HEK293 (cell line): ENCODE data around the gene DMKN.

Source experiments
- CTCF ChIA-PET: fragments of 350-600 bp; formaldehyde crosslinking; extraction: SDS; loops from one replicate; lab custom pipeline; 2021; ENCODE audit warnings: antibody characterized with exemption; lab: Yijun Ruan, JAX
- POLR2A ChIA-PET: fragments of 300-600 bp; formaldehyde crosslinking; extraction: SDS; loops from one replicate; lab custom pipeline; 2020; ENCODE audit warnings: antibody characterized with exemption, inconsistent platforms; lab: Yijun Ruan, JAX
- H3K27ac ChIP-seq: fragments of 200-500 bp; sonication (Bioruptor generic); 2 replicates; pipeline ENCODE4 v1.5.1; 2014; ENCODE audit warnings: low read depth, low read length, control low read depth, inconsistent platforms; ENCODE audit errors: extremely low read depth
- H3K36me3 ChIP-seq, 2 experiments: fragments of 200-500 bp in 1 of 2; sonication (Bioruptor generic) in 1 of 2; 1 replicate in 1 of 2; 2 replicates in 1 of 2; pipeline ENCODE4 v1.5.1; 2014 to 2017; ENCODE audit warnings: inconsistent platforms in 2 of 2, low read length in 2 of 2; ENCODE audit not compliant: control insufficient read depth in 2 of 2, insufficient read depth in 1 of 2
- H3K4me1 ChIP-seq: fragments of 200-500 bp; sonication (Bioruptor generic); 2 replicates; pipeline ENCODE4 v1.5.1; 2014; ENCODE audit warnings: mild to moderate bottlenecking, low read length, inconsistent platforms; ENCODE audit not compliant: control insufficient read depth, insufficient read depth
- H3K4me3 ChIP-seq: 2 replicates; pipeline ENCODE4 v1.5.1; 2011; ENCODE audit warnings: low read depth, mild to moderate bottlenecking, control low read depth, low read length, moderate library complexity
- H3K9me3 ChIP-seq: fragments of 200-500 bp; sonication (Bioruptor generic); 2 replicates; pipeline ENCODE4 v1.5.1; 2014; ENCODE audit warnings: low read depth, low read length, inconsistent platforms; ENCODE audit not compliant: control insufficient read depth, insufficient read depth
- CTCF ChIP-seq: fragments of 450-650 bp; formaldehyde crosslinking; IDR thresholded peaks from 2 replicates; pipeline ENCODE4 v1.5.1; 2016; ENCODE audit warnings: missing biosample characterization, missing genetic modification characterization
- EGR2 ChIP-seq: fragments of 450-650 bp; formaldehyde crosslinking; IDR thresholded peaks from 2 replicates; pipeline ENCODE4 v1.5.1; 2016; ENCODE audit warnings: low read depth, missing biosample characterization, missing genetic modification characterization
- MEIS1 ChIP-seq: sonication (generic); formaldehyde crosslinking; IDR thresholded peaks from 2 replicates; pipeline ENCODE4 v1.8.1; 2022; ENCODE audit warnings: missing genetic modification reagents, mild to moderate bottlenecking, borderline replicate concordance
- PRDM1 ChIP-seq: fragments of 450-650 bp; formaldehyde crosslinking; IDR thresholded peaks from 2 replicates; pipeline ENCODE4; 2016; ENCODE audit warnings: missing biosample characterization, missing genetic modification characterization
- TSHZ1 ChIP-seq: fragments of 450-650 bp; formaldehyde crosslinking; IDR thresholded peaks from 2 replicates; pipeline ENCODE4 v1.5.1; 2016; ENCODE audit warnings: missing biosample characterization, missing genetic modification characterization, borderline replicate concordance
- ZNF112 ChIP-seq: fragments of 450-650 bp; formaldehyde crosslinking; IDR thresholded peaks from 2 replicates; pipeline ENCODE4 v1.5.0; 2017; ENCODE audit warnings: missing biosample characterization, missing genetic modification characterization
- ZNF114 ChIP-seq: fragments of 450-650 bp; formaldehyde crosslinking; IDR thresholded peaks from 2 replicates; pipeline ENCODE4 v1.5.0; 2017; ENCODE audit warnings: missing biosample characterization, missing genetic modification characterization
- ZNF155 ChIP-seq: fragments of 450-650 bp; formaldehyde crosslinking; IDR thresholded peaks from 2 replicates; pipeline ENCODE4 v1.5.1; 2016; ENCODE audit warnings: missing biosample characterization, missing genetic modification characterization
- ZNF214 ChIP-seq: fragments of 450-650 bp; formaldehyde crosslinking; IDR thresholded peaks from 2 replicates; pipeline ENCODE4 v1.5.1; 2017; ENCODE audit warnings: missing biosample characterization, mild to moderate bottlenecking, missing genetic modification characterization, borderline replicate concordance
- ZNF221 ChIP-seq: fragments of 450-650 bp; formaldehyde crosslinking; IDR thresholded peaks from 2 replicates; pipeline ENCODE4 v1.5.1; 2017; ENCODE audit warnings: missing biosample characterization, missing genetic modification characterization, borderline replicate concordance
- ZNF223 ChIP-seq: fragments of 450-650 bp; formaldehyde crosslinking; IDR thresholded peaks from 2 replicates; pipeline ENCODE4 v1.5.1; 2016; ENCODE audit warnings: missing biosample characterization, missing genetic modification characterization
- ZNF302 ChIP-seq: fragments of 450-650 bp; formaldehyde crosslinking; IDR thresholded peaks from 2 replicates; pipeline ENCODE4 v1.5.1; 2016; ENCODE audit warnings: missing biosample characterization, missing genetic modification characterization, low read depth
- ZNF37A ChIP-seq: fragments of 450-650 bp; IDR thresholded peaks from 2 replicates; pipeline ENCODE4 v1.5.1; 2018; ENCODE audit warnings: missing biosample characterization, missing genetic modification characterization
- ZNF423 ChIP-seq: fragments of 450-650 bp; formaldehyde crosslinking; IDR thresholded peaks from 2 replicates; pipeline ENCODE4 v1.5.1; 2016; ENCODE audit warnings: missing biosample characterization, missing genetic modification characterization
- ZNF426 ChIP-seq: fragments of 450-650 bp; formaldehyde crosslinking; IDR thresholded peaks from 2 replicates; pipeline ENCODE4 v1.5.1; 2017; ENCODE audit warnings: missing biosample characterization, missing genetic modification characterization, mild to moderate bottlenecking, inconsistent platforms, moderate library complexity
- ZNF585B ChIP-seq: fragments of 450-650 bp; formaldehyde crosslinking; IDR thresholded peaks from 2 replicates; pipeline ENCODE4 v1.5.1; 2016; ENCODE audit warnings: missing biosample characterization, missing genetic modification characterization
- ZNF629 ChIP-seq: fragments of 450-650 bp; formaldehyde crosslinking; IDR thresholded peaks from 2 replicates; pipeline ENCODE4 v1.5.1; 2017; ENCODE audit warnings: missing biosample characterization, missing genetic modification characterization
- ZNF777 ChIP-seq: fragments of 450-650 bp; formaldehyde crosslinking; IDR thresholded peaks from 2 replicates; pipeline ENCODE4 v1.5.1; 2017; ENCODE audit warnings: missing biosample characterization, missing genetic modification characterization, borderline replicate concordance

DMKN gene

DNA sequence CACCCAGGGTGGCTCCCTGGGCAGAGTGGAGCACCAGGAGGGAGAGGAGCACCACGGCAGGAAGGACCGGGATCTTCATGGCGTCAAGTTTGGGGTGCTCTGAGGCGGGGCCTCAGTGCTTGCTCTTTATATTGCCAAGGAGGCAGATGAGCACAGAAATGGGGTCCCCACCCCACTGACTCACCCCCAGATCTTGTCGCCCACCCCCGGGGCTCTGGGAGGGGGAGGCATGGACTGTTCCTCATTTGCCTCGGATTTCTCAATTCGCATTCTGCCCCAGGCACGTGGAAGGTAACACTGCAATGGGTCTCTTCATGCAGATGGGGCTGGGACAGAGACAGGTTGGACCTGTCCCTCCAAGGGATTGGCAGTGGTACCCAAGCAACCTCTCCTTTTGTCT, 23.1 kb downstream of the DMKN start, which contains the start of gene KRTDAP:
Gene KRTDAP (minus strand): TSS at position 101 of the 400 bp plus-strand sequence. CDS start 22 bp downstream, at position 79.
- TF ChIP-seq MEIS1 (no peak), CTCF (tag by site-specific recombination) (no peak), ZNF37A (tag by site-specific recombination) (no peak)
- Histone ChIP-seq H3K9me3 (no peaks in the 10 kb centered on the region), H3K4me1 (peaks cover 3% of the 10 kb centered on the region; the same call in 1 of the 2 replicates), H3K36me3 (no peaks in the 10 kb centered on the region), H3K4me3 (no peak within 1 kb of the TSS), H3K27ac (no peak within 1 kb of the TSS)
- POLR2A ChIA-PET: no interaction called here
- CTCF ChIA-PET: interaction anchor here (0.6 to 8.4 kb wide), 4 partner anchors 16 to 591 kb away, joined by 4 to 237 read pairs (median 96); partner anchors contain the start of gene FFAR3

DNA sequence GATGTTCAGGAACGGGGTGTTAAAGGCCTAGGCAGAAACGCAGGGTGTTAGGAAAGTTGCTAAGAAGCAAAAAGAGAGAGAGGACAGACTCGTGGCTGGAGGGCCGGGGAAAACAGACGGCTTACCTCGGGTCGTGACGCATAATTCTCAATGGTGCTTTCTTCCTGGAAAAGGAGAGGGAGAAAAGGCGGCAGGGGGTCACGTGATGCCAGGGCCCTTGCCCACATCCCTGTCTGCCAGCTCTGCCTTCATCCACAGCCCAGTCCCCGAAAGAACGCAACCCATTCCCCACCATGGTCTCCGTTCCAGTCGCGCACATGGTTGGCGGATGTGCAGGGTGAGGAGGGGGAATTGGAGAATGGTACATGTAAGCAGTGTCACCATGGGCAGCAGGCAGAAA, 24.8 kb downstream of the DMKN start:
- TF ChIP-seq PRDM1 (tag by site-specific recombination): no peak
- no peak for TF ChIP-seq ZNF302 (tag by site-specific recombination)
- TF ChIP-seq ZNF112 (tag by site-specific recombination): no peak
- no peak for TF ChIP-seq ZNF223 (tag by site-specific recombination)
- no peak for TF ChIP-seq ZNF221 (tag by site-specific recombination)
- TF ChIP-seq ZNF426 (tag by site-specific recombination): no peak
- no peak for TF ChIP-seq ZNF777
- H3K36me3 ChIP-seq: no peaks in the 10 kb centered on the region
- no peak overlapping the region for H3K27ac ChIP-seq
- H3K9me3 ChIP-seq: no peaks in the 10 kb centered on the region
- ChIA-PET CTCF (interaction anchor here (1.1 to 5.4 kb wide), 3 partner anchors 10 to 136 kb away, joined by 3 to 34 read pairs (median 30); no protein-coding TSS in a partner anchor), POLR2A (no interaction called here)
- no peak overlapping the region for H3K4me3 ChIP-seq
- H3K4me1 ChIP-seq: peaks cover 7% of the 10 kb centered on the region; the same call in 1 of the 2 replicates

DNA sequence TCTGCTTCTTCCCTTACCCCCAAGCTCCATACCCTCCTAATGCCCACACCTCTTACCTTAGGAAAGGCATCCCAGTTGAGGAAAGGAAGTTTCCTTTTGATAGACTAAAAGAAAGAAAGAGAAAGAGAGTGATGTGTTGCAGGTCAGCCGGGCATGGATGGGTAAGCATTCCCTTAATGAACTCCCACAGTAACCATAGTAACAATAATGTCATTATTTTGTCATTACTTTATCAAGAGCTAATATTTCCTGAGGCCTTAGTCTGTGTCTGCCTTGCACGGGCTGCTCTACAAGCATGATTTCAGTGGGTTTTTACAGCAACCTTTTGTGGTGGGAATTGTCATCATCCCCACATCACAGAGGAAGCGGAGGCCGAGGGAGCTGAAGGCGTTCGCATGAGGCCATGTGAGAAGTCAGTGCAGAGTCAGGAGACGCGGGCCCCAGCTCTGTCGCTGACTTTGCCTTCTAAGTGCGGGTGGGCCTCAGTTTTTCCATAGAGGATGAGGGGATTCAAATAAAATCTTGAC, 25.7 kb downstream of the DMKN start:
- TF ChIP-seq EGR2: no peak
- no peak for TF ChIP-seq ZNF155 (tag by site-specific recombination)
- no peak for TF ChIP-seq TSHZ1 (tag by site-specific recombination)
- TF ChIP-seq ZNF114: no peak
- TF ChIP-seq ZNF302 (tag by site-specific recombination): no peak
- no peak for TF ChIP-seq ZNF585B (tag by site-specific recombination)
- no peak for TF ChIP-seq ZNF214 (tag by site-specific recombination)
- no peak for TF ChIP-seq ZNF423 (tag by site-specific recombination)
- no peak for TF ChIP-seq ZNF629 (tag by site-specific recombination)
- Histone ChIP-seq H3K4me1 (peaks cover 7% of the 10 kb centered on the region; the same call in 1 of the 2 replicates), H3K27ac (no peak overlapping the region), H3K4me3 (no peak overlapping the region), H3K9me3 (no peaks in the 10 kb centered on the region), H3K36me3 (no peaks in the 10 kb centered on the region)
- POLR2A ChIA-PET: interaction anchor here (1.4 kb wide), 1 partner anchor 10 kb away, joined by 4 read pairs; no protein-coding TSS in a partner anchor
- CTCF ChIA-PET: interaction anchor here (0.5 to 5.4 kb wide), 12 partner anchors 9 to 212 kb away, joined by 3 to 63 read pairs (median 5); no protein-coding TSS in a partner anchor
